Lung (tissue), 12 donors: ENCODE measurements around the gene SLC2A10. TPM values are rescaled to one million over a fixed set of nuclear protein-coding genes. Genes with fewer than 3 reads are reported as not detected.

Experiments
- ATAC-seq: fragments of 200-7000 bp; cut with Tn5 transposase; one replicate; pipeline ENCODE4 v1.9.1; 2020; ENCODE audit warnings: moderate number of reproducible peaks; ENCODE audit not compliant: insufficient read depth, low FRiP score
- DNase-seq, 3 donors: peaks; one replicate each; pipeline ENCODE4 v3.0.0-alpha.2; 2013 to 2017
- H3K27ac ChIP-seq, 2 donors: one replicate each; pipeline ENCODE4 v1.5.1; 2013; ENCODE audit warnings: mild to moderate bottlenecking in 2 of 2, moderate library complexity in 2 of 2, control low read depth in 1 of 2, inconsistent platforms in 1 of 2, low read depth in 1 of 2, low read length in 1 of 2
- H3K27me3 ChIP-seq, 3 donors: one replicate each; pipeline ENCODE4 v1.5.1; 2013; ENCODE audit warnings: low read length in 2 of 3; ENCODE audit not compliant: control insufficient read depth in 3 of 3, insufficient read depth in 3 of 3
- H3K36me3 ChIP-seq, 4 donors: one replicate each; pipeline ENCODE4 v1.5.1; 2013; ENCODE audit warnings: low read length in 4 of 4, mild to moderate bottlenecking in 1 of 4, moderate library complexity in 1 of 4; ENCODE audit not compliant: control insufficient read depth in 4 of 4, insufficient read depth in 4 of 4
- H3K4me1 ChIP-seq, 5 donors: one replicate each; pipeline ENCODE4 v1.5.1; 2013; ENCODE audit warnings: low read length in 5 of 5, mild to moderate bottlenecking in 2 of 5, moderate library complexity in 1 of 5; ENCODE audit not compliant: control insufficient read depth in 5 of 5, insufficient read depth in 5 of 5
- H3K4me3 ChIP-seq: one replicate; pipeline ENCODE4 v1.5.1; 2013; ENCODE audit warnings: mild to moderate bottlenecking, control low read depth, moderate library complexity
- H3K9ac ChIP-seq, 2 donors: one replicate each; pipeline ENCODE4 v1.5.1; 2013; ENCODE audit warnings: low read length in 2 of 2, control low read depth in 1 of 2; ENCODE audit not compliant: insufficient read depth in 1 of 2
- H3K9me3 ChIP-seq, 4 donors: one replicate each; pipeline ENCODE4 v1.5.1; 2013; ENCODE audit warnings: low read length in 3 of 4, mild to moderate bottlenecking in 1 of 4, moderate library complexity in 1 of 4; ENCODE audit not compliant: control insufficient read depth in 4 of 4, insufficient read depth in 3 of 4
- CTCF ChIP-seq: IDR thresholded peaks from 2 replicates; pipeline ENCODE4 v1.5.1; 2012; ENCODE audit warnings: mild to moderate bottlenecking; ENCODE audit errors: control extremely low read depth, extremely low read depth
- WGBS, 2 donors: extraction: QIAGEN DNeasy Blood & Tissue Kit; methylation state at CpG; one replicate each; pipeline ENCODE4 v1.1.7; 2013; 5-methylcytosine and 5-hydroxymethylcytosine counted together
- polyA plus RNA-seq, 2 donors: library from polyadenylated mRNA; stranded (reverse); fragments of 200-250 nt; gene quantifications; one replicate each; pipeline ENCODE4 v1.2.1, GENCODE V29; 2013
- total RNA-seq, 2 donors: library from RNA; depleted of rRNA in 1 of 2; stranded (reverse); fragments of >200 nt in 1 of 2; gene quantifications; one replicate each; pipeline ENCODE4 v1.2.1, GENCODE V29; 2014 to 2021
- donor health status: control.
- donor health status: control.
- donor health status: Bipolar disorder and iron deficiency.
- donor health status: healthy.
- donor health status: DM: yes; HTN: yes; CAD: no.

Gene SLC2A10
- total and polyA plus RNA-seq, 4 donors: 7.4 to 20.6 (median 12.1) TPM

- WGBS, 2 donors: 28 to 39% methylated on average over 3 of the region's 3 CpGs
- ATAC-seq: no peak
- H3K27ac ChIP-seq: no peak overlapping the region
Observed at GRCh38 chr20:46695892-46696291, 13.6 kb upstream of the SLC2A10 start.

GRCh38 chr20:46696791-46697279 is 12.6 kb upstream of the SLC2A10 start:
- 82 to 94% methylated on average over 3 of the region's 3 CpGs for WGBS, 2 donors
- DNase-seq (no peak), ATAC-seq (no peak)
- no peak overlapping the region for H3K4me3 ChIP-seq
- H3K9ac ChIP-seq: peak overlapping the region in 1 of 2 donors; percentile 13
- H3K27ac ChIP-seq: no peak overlapping the region
- peaks cover 0 to 1% (median 0%) of the 10 kb centered on the region in 4 donors for H3K9me3 ChIP-seq
- H3K36me3 ChIP-seq: no peaks in the 10 kb centered on the region
- TF ChIP-seq CTCF: no peak
- no peaks in the 10 kb centered on the region for H3K27me3 ChIP-seq
- H3K4me1 ChIP-seq: peaks cover 0 to 1% (median 0%) of the 10 kb centered on the region in 5 donors

More at GRCh38 chr20:46695892-46696291, 13.6 kb upstream of the SLC2A10 start:
- peaks cover 0 to 1% (median 0%) of the 10 kb centered on the region in 4 donors for H3K9me3 ChIP-seq
- no peak for TF ChIP-seq CTCF
- peaks cover 0 to 1% (median 0%) of the 10 kb centered on the region in 5 donors for H3K4me1 ChIP-seq
- no peak overlapping the region for H3K9ac ChIP-seq
- no peaks in the 10 kb centered on the region for H3K36me3 ChIP-seq
- H3K27me3 ChIP-seq: no peaks in the 10 kb centered on the region
- peak; percentile 44 to 70 (median 52) for DNase-seq
- H3K4me3 ChIP-seq: no peak overlapping the region

- Histone ChIP-seq H3K27ac (no peak overlapping the region), H3K36me3 (no peaks in the 10 kb centered on the region), H3K27me3 (no peaks in the 10 kb centered on the region), H3K9me3 (peaks cover 0 to 1% (median 0%) of the 10 kb centered on the region in 4 donors), H3K9ac (no peak overlapping the region), H3K4me3 (no peak overlapping the region), H3K4me1 (peaks cover 0 to 1% (median 0%) of the 10 kb centered on the region in 5 donors)
- DNase-seq (no peak), ATAC-seq (no peak)
- no peak for TF ChIP-seq CTCF
- 88 to 89% methylated on average over 2 of the region's 2 CpGs for WGBS, 2 donors
Observed at GRCh38 chr20:46698788-46699187, 10.7 kb upstream of the SLC2A10 start.
